Right atrium auricular region (tissue), 2 donors: ENCODE data around the gene NECAB2. TPM values are rescaled to one million over a fixed set of nuclear protein-coding genes. Genes with fewer than 3 reads are reported as not detected.

ENCODE experiments used
- DNase-seq: peaks from one replicate; pipeline ENCODE4 v3.0.0-alpha.2; 2019; ENCODE audit warnings: low spot score
- H3K27ac ChIP-seq, 2 donors: fragments of 200-600 bp; sonication (generic); 1 replicate in 1 of 2; 2 replicates in 1 of 2; pipeline ENCODE4 v1.5.1; 2016 to 2019
- H3K27me3 ChIP-seq, 2 donors: fragments of 200-600 bp; sonication (generic); one replicate each; pipeline versions ENCODE4 v1.5.1 to v1.6.0; 2017 to 2019
- H3K36me3 ChIP-seq: fragments of 200-600 bp; sonication (generic); one replicate; pipeline ENCODE4 v1.5.1; 2016
- H3K4me1 ChIP-seq, 2 donors: fragments of 200-600 bp; sonication (generic); one replicate each; pipeline versions ENCODE4 v1.5.1 to v1.6.0; 2017 to 2019
- H3K4me3 ChIP-seq, 2 donors: fragments of 200-600 bp; sonication (generic); 1 replicate in 1 of 2; 2 replicates in 1 of 2; pipeline ENCODE4 v1.5.1; 2017 to 2019; ENCODE audit warnings: mild to moderate bottlenecking in 1 of 2, moderate library complexity in 1 of 2
- H3K9me3 ChIP-seq, 2 donors: fragments of 200-600 bp; sonication (generic); one replicate each; pipeline ENCODE4 v1.5.1; 2019
- CTCF ChIP-seq, 2 donors: fragments of 200-600 bp; sonication (generic); IDR thresholded peaks; one replicate each; pipeline ENCODE4 v1.5.1; 2019; ENCODE audit warnings: antibody characterized with exemption in 2 of 2
- total RNA-seq, 2 donors: library from RNA; depleted of rRNA; stranded (reverse); fragments of >200 nt; gene quantifications; one replicate each; pipeline ENCODE4 v1.1.0, GENCODE V29; 2016

The NECAB2 gene
- total RNA-seq, 2 donors from 2014 or later: 0.71 TPM; not detected in 1

GRCh38 chr16:84027625-84028024 is 59.6 kb downstream of the NECAB2 start:
- no peaks in the 10 kb centered on the region for H3K27me3 ChIP-seq
- H3K27ac ChIP-seq: no peak overlapping the region
- no peaks in the 10 kb centered on the region for H3K9me3 ChIP-seq
- TF ChIP-seq CTCF (IDR thresholded peaks at IDR 0.05): no peak
- H3K4me1 ChIP-seq: no peaks in the 10 kb centered on the region
- H3K36me3 ChIP-seq: no peaks in the 10 kb centered on the region
- no peak overlapping the region for H3K4me3 ChIP-seq
- no peak for DNase-seq

- H3K9me3 ChIP-seq: no peaks in the 10 kb centered on the region
- H3K4me3 ChIP-seq: no peak overlapping the region
- no peaks in the 10 kb centered on the region for H3K36me3 ChIP-seq
- no peaks in the 10 kb centered on the region for H3K4me1 ChIP-seq
- TF ChIP-seq CTCF (IDR thresholded peaks at IDR 0.05): no peak
- DNase-seq: no peak
- no peak overlapping the region for H3K27ac ChIP-seq
- H3K27me3 ChIP-seq: no peaks in the 10 kb centered on the region
Measured at GRCh38 chr16:84029297-84030047, 61.4 kb downstream of the NECAB2 start.

- TF ChIP-seq CTCF (IDR thresholded peaks at IDR 0.05): no peak
- Histone ChIP-seq H3K9me3 (peaks cover 0 to 11% of the 10 kb centered on the region in 2 donors), H3K27ac (no peak overlapping the region), H3K4me1 (no peaks in the 10 kb centered on the region), H3K27me3 (no peaks in the 10 kb centered on the region), H3K4me3 (no peak overlapping the region), H3K36me3 (no peaks in the 10 kb centered on the region)
- no peak for DNase-seq
Measured at GRCh38 chr16:84031556-84031955, 63.5 kb downstream of the NECAB2 start.

- no peaks in the 10 kb centered on the region for H3K27me3 ChIP-seq
- no peak overlapping the region for H3K4me3 ChIP-seq
- TF ChIP-seq CTCF (IDR thresholded peaks at IDR 0.05): no peak
- DNase-seq: no peak
- no peaks in the 10 kb centered on the region for H3K4me1 ChIP-seq
- no peak overlapping the region for H3K27ac ChIP-seq
- no peaks in the 10 kb centered on the region for H3K36me3 ChIP-seq
- peaks cover 0 to 11% of the 10 kb centered on the region in 2 donors for H3K9me3 ChIP-seq
Measured at GRCh38 chr16:84032458-84033178, 64.6 kb downstream of the NECAB2 start.

GRCh38 chr16:84033251-84034195 is 65.5 kb downstream of the NECAB2 start:
- H3K4me3 ChIP-seq: no peak overlapping the region
- peaks cover 0 to 11% of the 10 kb centered on the region in 2 donors for H3K9me3 ChIP-seq
- H3K27ac ChIP-seq: no peak overlapping the region
- H3K27me3 ChIP-seq: no peaks in the 10 kb centered on the region
- no peaks in the 10 kb centered on the region for H3K36me3 ChIP-seq
- H3K4me1 ChIP-seq: no peaks in the 10 kb centered on the region
- TF ChIP-seq CTCF (IDR thresholded peaks at IDR 0.05): no peak
- no peak for DNase-seq
